Ascending aorta (tissue), 2 donors: ENCODE results near the gene WDR87. TPM values are rescaled to one million over a fixed set of nuclear protein-coding genes. Genes with fewer than 3 reads are reported as not detected.

ENCODE experiments used
- DNase-seq, 2 donors: peaks; one replicate each; pipeline ENCODE4 v3.0.0-alpha.2; 2019; ENCODE audit warnings: low spot score in 2 of 2
- H3K27ac ChIP-seq, 2 donors: fragments of 200-600 bp; sonication (generic); one replicate each; pipeline ENCODE4 v1.5.1; 2016 to 2017; ENCODE audit warnings: mild to moderate bottlenecking in 1 of 2
- H3K27me3 ChIP-seq: fragments of 200-600 bp; sonication (generic); one replicate; pipeline ENCODE4 v1.5.1; 2017
- H3K36me3 ChIP-seq, 2 donors: fragments of 200-600 bp; sonication (generic); one replicate each; pipeline ENCODE4 v1.5.1; 2016
- H3K4me1 ChIP-seq, 2 donors: fragments of 200-600 bp; sonication (generic); one replicate each; pipeline ENCODE4 v1.5.1; 2016 to 2017; ENCODE audit warnings: mild to moderate bottlenecking in 1 of 2
- H3K4me3 ChIP-seq, 2 donors: fragments of 200-600 bp; sonication (generic); one replicate each; pipeline ENCODE4 v1.5.1; 2016 to 2017; ENCODE audit warnings: mild to moderate bottlenecking in 1 of 2
- H3K9me3 ChIP-seq, 2 donors: fragments of 200-600 bp; sonication (generic); one replicate each; pipeline ENCODE4 v1.5.1; 2016
- CTCF ChIP-seq, 3 experiments: fragments of 200-600 bp in 2 of 3; fragments of 450-650 bp in 1 of 3; sonication (generic) in 2 of 3; IDR thresholded peaks; one replicate each; pipeline ENCODE4 v1.5.1; 2016 to 2019; ENCODE audit warnings: antibody characterized with exemption in 3 of 3, mild to moderate bottlenecking in 1 of 3, moderate library complexity in 1 of 3
- intact Hi-C: fragments of 100-400 bp; cut with DNase I; formaldehyde crosslinking; loops from one replicate; pipeline ENCODE4 v1.15.1; 2023
- total RNA-seq: library from RNA; depleted of rRNA; stranded (reverse); fragments of >200 nt; gene quantifications from one replicate; pipeline ENCODE4 v1.1.0, GENCODE V29; 2016

Gene WDR87
- total RNA-seq, 1 donor from 2014 or later: not detected

GRCh38 chr19:37896180-37896579 is 10.2 kb downstream of the WDR87 start:
- intact Hi-C loops: no loop called here
- no peak overlapping the region for H3K4me3 ChIP-seq

GRCh38 chr19:37893845-37894575 is 12.4 kb downstream of the WDR87 start:
- Histone ChIP-seq H3K9me3 (no peaks in the 10 kb centered on the region), H3K27me3 (no peaks in the 10 kb centered on the region), H3K36me3 (no peaks in the 10 kb centered on the region), H3K4me3 (no peak overlapping the region), H3K4me1 (no peaks in the 10 kb centered on the region), H3K27ac (no peak overlapping the region)
- intact Hi-C loops: no loop called here
- no peak for TF ChIP-seq CTCF (IDR thresholded peaks at IDR 0.05)
- no peak for DNase-seq

More at GRCh38 chr19:37896180-37896579, 10.2 kb downstream of the WDR87 start:
- Histone ChIP-seq H3K36me3 (no peaks in the 10 kb centered on the region), H3K27ac (no peak overlapping the region), H3K9me3 (no peaks in the 10 kb centered on the region), H3K4me1 (no peaks in the 10 kb centered on the region), H3K27me3 (no peaks in the 10 kb centered on the region)
- TF ChIP-seq CTCF (IDR thresholded peaks at IDR 0.05): no peak
- no peak for DNase-seq

GRCh38 chr19:37886571-37886970 is 19.8 kb downstream of the WDR87 start:
- Histone ChIP-seq H3K4me3 (no peak overlapping the region), H3K27me3 (no peaks in the 10 kb centered on the region), H3K27ac (no peak overlapping the region), H3K36me3 (no peaks in the 10 kb centered on the region), H3K4me1 (no peaks in the 10 kb centered on the region), H3K9me3 (peaks cover 4 to 8% of the 10 kb centered on the region in 2 donors)
- no peak for TF ChIP-seq CTCF (IDR thresholded peaks at IDR 0.05)
- no peak for DNase-seq
- intact Hi-C loops: no loop called here

- H3K4me1 ChIP-seq: no peaks in the 10 kb centered on the region
- no peak overlapping the region for H3K4me3 ChIP-seq
- H3K27me3 ChIP-seq: no peaks in the 10 kb centered on the region
- no peak for TF ChIP-seq CTCF (IDR thresholded peaks at IDR 0.05)
- H3K9me3 ChIP-seq: peaks cover 4 to 13% of the 10 kb centered on the region in 2 donors
- DNase-seq: no peak
- intact Hi-C loops: no loop called here
- H3K27ac ChIP-seq: no peak overlapping the region
- no peaks in the 10 kb centered on the region for H3K36me3 ChIP-seq
Observed at GRCh38 chr19:37885392-37885791, 21.0 kb downstream of the WDR87 start.

GRCh38 chr19:37877147-37877546 is 29.2 kb downstream of the WDR87 start:
- Histone ChIP-seq H3K4me1 (no peaks in the 10 kb centered on the region), H3K27ac (no peak overlapping the region), H3K36me3 (no peaks in the 10 kb centered on the region), H3K27me3 (no peaks in the 10 kb centered on the region), H3K4me3 (no peak overlapping the region), H3K9me3 (peaks cover 4 to 10% of the 10 kb centered on the region in 2 donors)
- no peak for DNase-seq
- intact Hi-C loops: no loop called here
- TF ChIP-seq CTCF (IDR thresholded peaks at IDR 0.05): no peak
